Tibial artery (tissue), 4 donors: ENCODE results near the gene MYMK.

ENCODE experiments used
- DNase-seq, 2 donors: peaks; one replicate each; pipeline ENCODE4 v3.0.0-alpha.2; 2019
- H3K27ac ChIP-seq, 2 donors: fragments of 200-600 bp; sonication (generic) in 1 of 2; 1 replicate in 1 of 2; 2 replicates in 1 of 2; pipeline ENCODE4 v1.5.1; 2018 to 2019; ENCODE audit warnings: mild to moderate bottlenecking in 1 of 2
- H3K27me3 ChIP-seq, 2 donors: fragments of 200-600 bp; sonication (generic) in 1 of 2; one replicate each; pipeline versions ENCODE4 v1.5.1 to v1.6.0; 2016 to 2019
- H3K36me3 ChIP-seq, 3 donors: fragments of 200-600 bp; sonication (generic) in 2 of 3; one replicate each; pipeline ENCODE4 v1.5.1; 2016 to 2019; ENCODE audit warnings: mild to moderate bottlenecking in 2 of 3
- H3K4me1 ChIP-seq, 4 donors: fragments of 200-600 bp; sonication (generic) in 2 of 4; 1 replicate in 3 of 4; 2 replicates in 1 of 4; pipeline ENCODE4 v1.5.1; 2016 to 2019
- H3K4me3 ChIP-seq, 2 donors: fragments of 200-600 bp; sonication (generic) in 1 of 2; 1 replicate in 1 of 2; 2 replicates in 1 of 2; pipeline ENCODE4 v1.5.1; 2018 to 2019; ENCODE audit warnings: mild to moderate bottlenecking in 2 of 2
- H3K9me3 ChIP-seq, 3 donors: fragments of 200-600 bp; sonication (generic) in 1 of 3; one replicate each; pipeline ENCODE4 v1.5.1; 2016 to 2019
- CTCF ChIP-seq, 2 experiments: fragments of 200-600 bp in 1 of 2; fragments of 450-650 bp in 1 of 2; IDR thresholded peaks; one replicate each; pipeline ENCODE4 v1.5.1; 2017 to 2019; ENCODE audit warnings: antibody characterized with exemption in 2 of 2, mild to moderate bottlenecking in 1 of 2, moderate library complexity in 1 of 2
- intact Hi-C: fragments of 100-400 bp; cut with DNase I; formaldehyde crosslinking; loops from one replicate; pipeline ENCODE4 v1.15.0; 2023; ENCODE audit warnings: low total_unique reads

Gene MYMK

GRCh38 chr9:133485531-133486260 is 39.1 kb downstream of the MYMK start:
- Histone ChIP-seq H3K4me3 (no peak overlapping the region), H3K36me3 (no peaks in the 10 kb centered on the region), H3K4me1 (peaks cover 0 to 11% (median 0%) of the 10 kb centered on the region in 4 donors), H3K27ac (no peak overlapping the region), H3K27me3 (peaks cover 0 to 34% of the 10 kb centered on the region in 2 donors), H3K9me3 (no peaks in the 10 kb centered on the region)
- intact Hi-C loops: loop anchor here (1.0 to 10.0 kb wide), 3 partner anchors 77 to 303 kb away; partner anchors contain the start of gene SURF6
- no peak for TF ChIP-seq CTCF (IDR thresholded peaks at IDR 0.05)
- no peak for DNase-seq

GRCh38 chr9:133484671-133485437 is 39.9 kb downstream of the MYMK start:
- Histone ChIP-seq H3K36me3 (no peaks in the 10 kb centered on the region), H3K27ac (no peak overlapping the region), H3K4me1 (peaks cover 0 to 9% (median under 1%) of the 10 kb centered on the region in 4 donors), H3K9me3 (no peaks in the 10 kb centered on the region), H3K4me3 (no peak overlapping the region), H3K27me3 (peaks cover 0 to 34% of the 10 kb centered on the region in 2 donors)
- intact Hi-C loops: loop anchor here (1.0 to 10.0 kb wide), 3 partner anchors 77 to 303 kb away; partner anchors contain the start of gene SURF6
- no peak for TF ChIP-seq CTCF (IDR thresholded peaks at IDR 0.05)
- DNase-seq: no peak

GRCh38 chr9:133483611-133484010 is 41.1 kb downstream of the MYMK start:
- Histone ChIP-seq H3K27me3 (peaks cover 0 to 34% of the 10 kb centered on the region in 2 donors), H3K27ac (no peak overlapping the region), H3K4me3 (no peak overlapping the region), H3K4me1 (peaks cover 0 to 21% (median 9%) of the 10 kb centered on the region in 4 donors), H3K9me3 (no peaks in the 10 kb centered on the region), H3K36me3 (no peaks in the 10 kb centered on the region)
- intact Hi-C loops: loop anchor here (10.0 kb wide), 1 partner anchor 149 kb away; the partner anchor contains the start of gene SURF6
- DNase-seq: no peak
- no peak for TF ChIP-seq CTCF (IDR thresholded peaks at IDR 0.05)

- Histone ChIP-seq H3K27ac (peak within 1 kb of the TSS; percentile 36 to 61), H3K36me3 (no peaks in the 10 kb centered on the region), H3K27me3 (no peaks in the 10 kb centered on the region), H3K4me3 (peak within 1 kb of the TSS; percentile 54 to 77), H3K4me1 (peaks cover 0 to 23% (median 14%) of the 10 kb centered on the region in 4 donors), H3K9me3 (no peaks in the 10 kb centered on the region)
- intact Hi-C loops: no loop called here
- peak; percentile 80 to 90 for DNase-seq
- TF ChIP-seq CTCF (IDR thresholded peaks at IDR 0.05): no peak
Measured at GRCh38 chr9:133478851-133479711, 45.7 kb downstream of the MYMK start, which contains the start of gene SLC2A6. Gene SLC2A6, minus strand, starts transcription at chr9:133479099. Its CDS starts 40 bp downstream, at chr9:133479059.
